ENCODE measurements around the gene STPG3. TPM values are rescaled to one million over a fixed set of nuclear protein-coding genes. Genes with fewer than 3 reads are reported as not detected.

Gene STPG3
- polyA plus RNA-seq, 2 of the 4 experiments (the other 2 are of a cell fraction), result not detected

DNA sequence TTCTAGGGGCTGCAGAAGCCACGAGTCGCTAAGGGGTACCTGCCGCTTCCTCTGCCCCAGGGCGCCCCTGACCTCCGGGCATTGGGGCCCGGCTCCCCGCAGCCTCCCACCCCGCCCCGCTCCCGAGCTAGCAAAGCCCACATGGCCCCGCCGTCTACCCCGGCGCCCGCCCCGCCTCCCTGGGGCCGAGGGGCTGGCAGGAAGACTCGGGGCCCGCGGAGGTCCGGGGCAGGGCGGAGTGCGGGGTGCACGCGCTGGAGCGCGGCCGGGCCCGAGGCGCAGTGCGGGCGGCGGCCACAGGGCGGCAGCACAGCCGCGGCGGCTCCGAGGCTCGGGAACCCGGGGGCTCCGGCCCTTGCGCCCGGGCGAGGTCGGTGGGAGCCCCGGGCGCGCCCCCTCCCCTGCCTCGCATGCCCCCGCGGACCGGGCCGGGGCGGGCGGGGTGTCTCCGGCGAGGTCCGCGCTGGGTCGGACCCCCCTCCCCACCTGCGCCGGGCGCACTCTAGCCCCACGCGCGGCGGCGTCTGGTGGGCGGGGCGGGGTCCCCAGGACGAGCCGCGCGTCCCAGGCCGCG is 44.2 kb downstream of the STPG3 start (continued):
- TF ChIP-seq CHD2 (IDR thresholded peaks at IDR 0.05; ENCODE audit: low read length, partially characterized antibody), result no peak
- no peak for TF ChIP-seq MYC (IDR thresholded peaks at IDR 0.05; ENCODE audit: borderline replicate concordance, low read length)
- no peak for TF ChIP-seq HOXA7 (CRISPR knock-in tag; IDR thresholded peaks at IDR 0.05)
- TF ChIP-seq, protein P1, sequence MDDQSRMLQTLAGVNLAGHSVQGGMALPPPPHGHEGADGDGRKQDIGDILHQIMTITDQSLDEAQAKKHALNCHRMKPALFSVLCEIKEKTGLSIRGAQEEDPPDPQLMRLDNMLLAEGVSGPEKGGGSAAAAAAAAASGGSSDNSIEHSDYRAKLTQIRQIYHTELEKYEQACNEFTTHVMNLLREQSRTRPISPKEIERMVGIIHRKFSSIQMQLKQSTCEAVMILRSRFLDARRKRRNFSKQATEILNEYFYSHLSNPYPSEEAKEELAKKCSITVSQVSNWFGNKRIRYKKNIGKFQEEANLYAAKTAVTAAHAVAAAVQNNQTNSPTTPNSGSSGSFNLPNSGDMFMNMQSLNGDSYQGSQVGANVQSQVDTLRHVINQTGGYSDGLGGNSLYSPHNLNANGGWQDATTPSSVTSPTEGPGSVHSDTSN (IDR thresholded peaks at IDR 0.05), result no peak
- TF ChIP-seq RNF2 (IDR thresholded peaks at IDR 0.05; ENCODE audit: borderline replicate concordance, low read depth), result no peak
- no peak for TF ChIP-seq HMGXB4 (CRISPR knock-in tag; IDR thresholded peaks at IDR 0.05; ENCODE audit: borderline replicate concordance)
- TF ChIP-seq ZSCAN20 (CRISPR knock-in tag; IDR thresholded peaks at IDR 0.05), result no peak
- TF ChIP-seq NFE2L2 (conservative IDR thresholded peaks at IDR 0.05; ENCODE audit: low read length), result no peak
- TF ChIP-seq KDM5A (IDR thresholded peaks at IDR 0.05), result no peak
- no peak for TF ChIP-seq POLR2A (IDR thresholded peaks at IDR 0.05; ENCODE audit: low read length)
- no peak for TF ChIP-seq RARB (CRISPR knock-in tag; IDR thresholded peaks at IDR 0.05)

- ChIA-PET CTCF (interaction anchor here (0.6 to 4.9 kb wide), 10 partner anchors 9 to 149 kb away, joined by 3 to 21 read pairs (median 3); partner anchors contain the start of genes EXD3, NOXA1 and TOR4A), POLR2A (no interaction called here)
- Histone ChIP-seq H3K4me3 (peak overlapping the region; percentile 88), H3K4me1 (peaks cover 26% of the 10 kb centered on the region), H3K9me3 (no peaks in the 10 kb centered on the region), H3K4me2 (peak overlapping the region; percentile 74), H3K27ac (peak overlapping the region; percentile 85 to 93)
- WGBS (ENCODE audit: missing lambda C conversion rate), result 61% methylated on average over 39 of the region's 78 CpGs
- ATAC-seq (0 out of 6 replicates have a peak, but pooled peaks of 1 of the 2 experiments have one; percentile 6), FAIRE-seq (no peak), DNase-seq (ENCODE audit: low read depth in 1 of 2, low spot score in 1 of 2) (no peak)
- TF ChIP-seq, protein P2, sequence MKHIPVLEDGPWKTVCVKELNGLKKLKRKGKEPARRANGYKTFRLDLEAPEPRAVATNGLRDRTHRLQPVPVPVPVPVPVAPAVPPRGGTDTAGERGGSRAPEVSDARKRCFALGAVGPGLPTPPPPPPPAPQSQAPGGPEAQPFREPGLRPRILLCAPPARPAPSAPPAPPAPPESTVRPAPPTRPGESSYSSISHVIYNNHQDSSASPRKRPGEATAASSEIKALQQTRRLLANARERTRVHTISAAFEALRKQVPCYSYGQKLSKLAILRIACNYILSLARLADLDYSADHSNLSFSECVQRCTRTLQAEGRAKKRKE (CRISPR knock-in tag; IDR thresholded peaks at IDR 0.05; ENCODE audit: low read depth), result no peak
- no peak for TF ChIP-seq POLR2AphosphoS2 (conservative IDR thresholded peaks at IDR 0.05; ENCODE audit: low read length)
- TF ChIP-seq FOXS1 (CRISPR knock-in tag; IDR thresholded peaks at IDR 0.05), result no peak
- TF ChIP-seq EHMT2 (IDR thresholded peaks at IDR 0.05; ENCODE audit: low read depth), result no peak
- TF ChIP-seq PHF8 (IDR thresholded peaks at IDR 0.05; ENCODE audit: borderline replicate concordance, low read depth), result no peak
- TF ChIP-seq HOXA7 (CRISPR knock-in tag; IDR thresholded peaks at IDR 0.05), result no peak
- no peak for TF ChIP-seq HMGXB4 (CRISPR knock-in tag; IDR thresholded peaks at IDR 0.05; ENCODE audit: borderline replicate concordance)
- no peak for TF ChIP-seq SREBF2 (IDR thresholded peaks at IDR 0.05)
- no peak for TF ChIP-seq MYC (IDR thresholded peaks at IDR 0.05; ENCODE audit: borderline replicate concordance, low read length)
- TF ChIP-seq RAD21 (conservative IDR thresholded peaks at IDR 0.05 in 1 of 2, IDR thresholded peaks at IDR 0.05 in 1 of 2), result no peak
- TF ChIP-seq KDM1A (IDR thresholded peaks at IDR 0.05; ENCODE audit: low read depth), result no peak
- TF ChIP-seq, protein P3, sequence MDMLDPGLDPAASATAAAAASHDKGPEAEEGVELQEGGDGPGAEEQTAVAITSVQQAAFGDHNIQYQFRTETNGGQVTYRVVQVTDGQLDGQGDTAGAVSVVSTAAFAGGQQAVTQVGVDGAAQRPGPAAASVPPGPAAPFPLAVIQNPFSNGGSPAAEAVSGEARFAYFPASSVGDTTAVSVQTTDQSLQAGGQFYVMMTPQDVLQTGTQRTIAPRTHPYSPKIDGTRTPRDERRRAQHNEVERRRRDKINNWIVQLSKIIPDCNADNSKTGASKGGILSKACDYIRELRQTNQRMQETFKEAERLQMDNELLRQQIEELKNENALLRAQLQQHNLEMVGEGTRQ (IDR thresholded peaks at IDR 0.05), result no peak
- no peak for TF ChIP-seq EP300 (IDR thresholded peaks at IDR 0.05)
- no peak for TF ChIP-seq FOSB (CRISPR knock-in tag; IDR thresholded peaks at IDR 0.05)
- TF ChIP-seq, protein P4, sequence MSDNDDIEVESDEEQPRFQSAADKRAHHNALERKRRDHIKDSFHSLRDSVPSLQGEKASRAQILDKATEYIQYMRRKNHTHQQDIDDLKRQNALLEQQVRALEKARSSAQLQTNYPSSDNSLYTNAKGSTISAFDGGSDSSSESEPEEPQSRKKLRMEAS (IDR thresholded peaks at IDR 0.05), result no peak
- TF ChIP-seq, protein P5, sequence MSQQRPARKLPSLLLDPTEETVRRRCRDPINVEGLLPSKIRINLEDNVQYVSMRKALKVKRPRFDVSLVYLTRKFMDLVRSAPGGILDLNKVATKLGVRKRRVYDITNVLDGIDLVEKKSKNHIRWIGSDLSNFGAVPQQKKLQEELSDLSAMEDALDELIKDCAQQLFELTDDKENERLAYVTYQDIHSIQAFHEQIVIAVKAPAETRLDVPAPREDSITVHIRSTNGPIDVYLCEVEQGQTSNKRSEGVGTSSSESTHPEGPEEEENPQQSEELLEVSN (IDR thresholded peaks at IDR 0.05; ENCODE audit: borderline replicate concordance, low read depth), result no peak
Measured at GRCh38 chr9:137295849-137296669, 45.0 kb downstream of the STPG3 start.
